HG03108 (cell line): ENCODE data around the gene COX7B2.

Source experiments
- ATAC-seq: cut with Tn5 transposase; IDR thresholded peaks from one replicate; pipeline ENCODE4 v1.9.1; 2021; ENCODE audit warnings: moderate library complexity; ENCODE audit not compliant: unreplicated experiment

COX7B2 gene

DNA sequence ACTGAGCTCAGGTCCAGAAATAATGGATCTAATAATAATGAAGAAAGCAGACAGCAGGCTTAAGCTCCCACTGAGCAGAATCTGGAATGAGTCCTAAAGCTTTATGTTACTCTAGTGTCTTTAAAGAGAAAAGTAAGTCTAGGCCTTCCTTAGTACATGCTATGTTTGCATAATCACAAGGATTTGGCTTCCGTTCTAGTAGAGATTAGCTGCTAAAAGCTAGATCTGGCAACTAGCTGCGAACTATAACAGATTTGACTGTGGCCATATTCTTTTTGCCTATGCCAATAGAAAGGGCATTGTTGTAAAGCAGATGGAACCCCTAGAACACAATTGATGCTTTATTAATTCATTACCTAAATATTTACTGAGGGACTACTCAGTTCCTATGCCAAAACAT, 19.0 kb downstream of the COX7B2 start:
- ATAC-seq = no peak

DNA sequence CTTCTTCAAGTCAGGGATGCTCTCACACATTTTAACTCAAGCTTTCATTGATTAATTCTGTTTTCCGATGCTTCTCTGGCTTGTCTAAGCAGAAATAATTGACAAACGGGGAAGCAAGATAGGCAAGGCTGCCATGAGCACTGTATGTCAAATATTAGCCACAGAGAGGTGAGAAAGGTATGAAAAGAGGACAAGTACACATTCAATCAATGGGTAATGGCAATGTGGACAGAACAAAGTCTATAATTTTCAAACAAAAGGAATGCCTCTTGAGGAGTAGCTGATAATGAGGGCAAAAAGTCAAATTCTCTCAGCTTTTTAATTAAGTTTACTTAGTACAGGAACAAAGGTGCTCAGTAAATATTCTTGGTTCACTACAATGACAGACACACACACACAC, 19.6 kb downstream of the COX7B2 start:
- ATAC-seq = no peak

DNA sequence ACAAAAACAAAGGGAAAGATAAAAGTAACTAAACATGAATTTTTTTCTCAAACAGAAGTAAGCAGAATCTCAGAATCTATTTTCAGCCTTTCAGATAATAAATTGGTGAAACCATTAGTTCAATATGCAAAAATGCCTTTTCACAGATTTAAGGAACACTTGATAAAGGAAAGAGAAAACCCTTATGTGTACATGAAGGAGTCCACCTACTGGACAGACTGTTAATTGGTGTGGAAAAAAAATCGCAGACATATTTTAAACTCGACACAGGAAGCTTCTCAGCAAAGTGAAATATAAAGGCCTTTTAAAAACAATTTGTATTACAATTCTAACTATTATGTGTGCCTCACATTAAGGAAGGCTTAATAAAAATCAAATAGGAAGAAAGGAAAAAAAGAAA, 22.3 kb downstream of the COX7B2 start:
- ATAC-seq = no peak

DNA sequence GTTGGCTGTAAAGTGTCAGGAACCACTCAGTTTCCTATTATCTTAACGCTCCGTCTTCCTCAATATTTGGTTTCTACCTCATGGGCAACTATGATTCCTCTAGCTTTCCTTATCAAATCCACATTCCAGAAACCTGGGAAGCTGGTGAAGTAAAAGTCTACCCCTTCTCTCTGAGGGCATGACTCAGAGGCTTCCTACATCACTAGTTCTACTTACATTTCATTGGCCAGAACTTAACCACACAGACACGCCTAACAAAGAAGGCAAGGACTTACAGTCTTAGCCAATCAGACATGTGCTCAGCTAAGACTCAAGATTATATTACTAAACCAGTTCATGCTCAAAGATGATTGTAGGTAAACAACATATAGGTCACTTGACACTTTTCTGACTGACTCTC, 30.4 kb downstream of the COX7B2 start:
- no peak for ATAC-seq

DNA sequence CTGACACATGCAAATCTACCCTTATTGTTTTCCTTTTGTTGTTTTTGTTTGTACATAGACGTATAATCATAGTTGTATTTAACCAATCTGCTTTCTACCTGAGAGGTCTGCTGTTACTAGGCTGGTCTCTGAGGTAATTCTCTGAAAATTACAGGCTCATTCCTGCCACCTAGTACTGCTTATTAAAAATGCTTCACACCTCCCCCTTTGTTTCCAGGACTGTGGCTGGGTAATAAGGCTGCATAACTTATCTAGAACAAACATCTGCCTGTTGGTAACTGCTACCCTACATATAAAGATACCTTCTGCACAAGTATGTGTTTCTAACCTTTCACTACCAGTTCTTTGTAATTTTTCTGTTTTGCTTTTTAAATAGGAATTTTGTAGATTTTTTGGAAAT, 34.2 kb downstream of the COX7B2 start:
- ATAC-seq = no peak

DNA sequence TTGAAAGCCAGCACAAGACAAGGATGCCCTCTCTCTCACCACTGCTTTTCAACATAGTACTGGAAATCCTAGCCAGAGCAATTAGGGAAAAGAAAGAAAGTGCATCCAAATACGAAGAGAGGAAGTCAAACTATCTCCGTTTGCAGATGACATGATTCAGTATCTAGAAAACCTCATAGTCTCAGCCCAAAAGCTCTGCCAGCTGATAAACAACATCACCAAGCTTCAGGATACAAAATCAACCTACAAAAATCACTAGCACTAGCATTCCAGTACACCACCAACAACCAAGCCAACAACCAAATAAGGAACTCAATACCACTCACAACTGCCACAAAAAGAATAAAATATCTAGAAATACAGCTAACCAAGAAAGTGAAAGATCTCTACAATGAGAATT, 38.6 kb downstream of the COX7B2 start:
- no peak for ATAC-seq

DNA sequence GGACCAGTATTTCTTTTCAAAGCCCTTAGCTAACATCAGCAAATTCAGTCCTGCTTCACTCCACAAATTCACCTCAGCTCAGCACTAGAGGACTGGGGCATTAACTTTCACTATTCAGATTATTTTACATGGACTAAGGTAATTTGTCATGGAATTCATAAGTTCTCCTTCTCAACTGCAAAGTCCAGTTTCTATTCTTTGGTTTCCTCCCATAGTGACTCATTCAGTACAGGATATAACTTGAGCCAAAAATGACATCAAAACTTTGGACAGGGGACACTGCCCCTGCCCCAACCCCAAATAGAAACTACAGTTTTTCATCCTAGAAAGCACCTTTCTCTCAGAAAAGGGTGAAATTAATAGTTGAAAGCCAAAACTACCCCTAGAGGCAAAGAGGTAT, 52.7 kb downstream of the COX7B2 start:
- ATAC-seq = no peak

DNA sequence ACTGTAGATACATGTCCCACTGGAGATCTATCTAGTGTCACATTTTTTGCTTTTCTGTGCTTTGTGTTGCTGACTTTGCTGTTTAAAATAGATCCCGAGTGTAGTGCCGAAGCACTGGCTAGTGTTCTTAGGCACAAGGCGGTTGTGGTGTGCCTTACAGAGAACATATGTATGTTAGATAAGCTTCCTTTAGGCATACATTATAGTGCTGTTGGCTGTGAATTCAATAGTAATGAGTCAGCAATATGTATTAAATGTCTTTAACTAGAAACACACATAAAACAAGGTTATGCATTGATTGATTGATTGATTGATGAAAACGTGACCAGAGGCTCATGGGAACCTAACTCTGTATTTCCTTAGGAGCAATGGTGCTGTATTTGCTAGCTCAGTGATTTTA, 56.2 kb downstream of the COX7B2 start:
- ATAC-seq = no peak

DNA sequence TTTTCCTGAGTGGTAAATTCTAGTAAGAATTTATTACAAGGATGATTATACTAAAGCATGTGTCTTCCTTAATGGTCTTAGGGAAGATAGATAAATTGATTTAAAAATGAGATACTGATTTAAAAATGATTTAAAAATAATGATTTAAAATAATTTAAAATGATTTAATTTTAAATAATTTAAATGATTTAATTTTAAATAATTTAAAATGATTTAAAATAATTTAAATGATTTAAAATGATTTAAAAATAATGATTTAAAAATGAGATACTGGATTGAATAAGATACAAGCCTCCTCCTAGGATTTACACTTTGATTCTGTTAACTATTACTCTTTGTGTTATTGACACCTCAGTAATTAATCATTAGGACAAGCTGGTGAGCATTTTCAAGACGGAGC, 59.0 kb downstream of the COX7B2 start:
- ATAC-seq = no peak

DNA sequence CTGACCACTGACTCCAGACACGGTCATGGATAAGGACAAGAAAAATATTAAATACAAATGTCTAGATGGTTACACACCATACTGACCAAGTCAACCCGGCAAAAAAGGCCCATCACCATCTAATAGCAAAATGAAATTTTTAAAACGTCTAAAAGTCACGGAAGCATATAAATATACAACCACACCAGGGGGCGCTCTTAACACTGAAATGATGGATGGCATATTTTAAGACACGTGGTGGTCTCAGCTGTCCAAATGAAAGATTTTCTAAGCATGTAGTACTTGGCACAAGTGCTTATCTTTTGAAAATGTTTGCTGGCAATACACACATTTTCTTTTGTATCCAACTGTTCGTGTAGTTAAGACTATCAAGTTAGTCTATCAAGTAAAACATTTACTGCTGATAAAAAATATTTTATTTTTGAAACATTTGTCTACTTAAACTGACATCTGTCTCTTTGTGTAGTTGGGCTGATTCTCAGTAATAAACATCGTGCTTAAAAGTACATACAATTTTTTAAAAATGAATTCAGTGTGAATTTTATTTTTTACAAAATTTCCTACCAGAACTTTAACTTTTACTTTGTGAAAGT, 64.6 kb downstream of the COX7B2 start:
- no peak for ATAC-seq

DNA sequence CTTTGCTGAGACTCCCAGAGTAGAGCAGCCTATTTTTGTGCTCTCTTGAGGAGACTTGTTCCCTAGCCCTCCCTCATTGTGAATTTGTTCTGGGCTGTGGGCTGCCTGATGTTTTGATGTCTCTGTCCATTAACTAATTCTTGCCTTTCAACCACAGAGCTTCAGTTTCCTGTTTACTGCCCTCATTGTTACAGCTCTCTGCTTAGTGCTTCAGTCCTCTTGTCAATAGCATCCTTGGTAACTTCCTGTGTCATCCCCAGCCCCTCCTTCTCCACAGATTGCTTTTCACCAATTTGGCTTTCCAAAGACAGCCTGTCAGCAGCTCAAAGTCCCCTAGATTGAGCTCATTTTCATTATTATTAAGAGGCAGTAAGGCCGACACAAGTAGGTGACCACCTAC, 69.9 kb downstream of the COX7B2 start:
- ATAC-seq = no peak

DNA sequence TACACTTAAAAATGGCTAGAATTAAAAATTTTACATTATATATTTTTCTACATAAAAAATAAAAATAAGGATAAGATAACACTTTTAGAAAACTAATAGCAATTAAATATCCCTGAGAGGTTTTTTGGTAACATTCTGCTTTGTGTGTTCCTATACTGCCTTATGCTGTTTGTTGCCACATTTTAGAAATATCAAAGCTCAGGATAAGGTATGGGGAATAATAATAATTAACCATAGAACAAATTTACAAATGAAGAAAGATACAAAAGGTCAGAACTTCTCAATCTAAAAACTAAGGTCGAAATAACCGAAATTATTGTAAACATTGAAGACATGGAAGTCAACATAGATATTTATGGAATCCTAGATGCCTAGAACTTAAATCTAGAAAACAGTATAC, 71.4 kb downstream of the COX7B2 start:
- no peak for ATAC-seq

DNA sequence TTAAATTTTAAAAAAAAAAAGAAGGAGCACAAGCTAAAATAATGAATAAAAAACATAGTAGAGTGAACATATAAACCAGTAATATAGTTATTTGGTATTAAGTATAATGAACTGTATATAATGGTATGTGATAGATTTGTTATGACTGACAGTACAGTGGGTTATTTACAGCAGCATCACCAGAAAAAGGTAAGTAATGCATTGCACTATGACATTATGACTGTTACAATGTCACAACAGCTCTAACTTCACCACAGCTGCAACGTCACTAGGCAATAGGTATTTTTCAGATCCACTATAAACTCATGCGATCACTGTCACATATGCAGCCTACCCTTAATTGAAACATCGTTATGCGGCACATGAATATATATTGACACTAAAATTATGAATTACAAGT, 72.5 kb downstream of the COX7B2 start:
- ATAC-seq = no peak

DNA sequence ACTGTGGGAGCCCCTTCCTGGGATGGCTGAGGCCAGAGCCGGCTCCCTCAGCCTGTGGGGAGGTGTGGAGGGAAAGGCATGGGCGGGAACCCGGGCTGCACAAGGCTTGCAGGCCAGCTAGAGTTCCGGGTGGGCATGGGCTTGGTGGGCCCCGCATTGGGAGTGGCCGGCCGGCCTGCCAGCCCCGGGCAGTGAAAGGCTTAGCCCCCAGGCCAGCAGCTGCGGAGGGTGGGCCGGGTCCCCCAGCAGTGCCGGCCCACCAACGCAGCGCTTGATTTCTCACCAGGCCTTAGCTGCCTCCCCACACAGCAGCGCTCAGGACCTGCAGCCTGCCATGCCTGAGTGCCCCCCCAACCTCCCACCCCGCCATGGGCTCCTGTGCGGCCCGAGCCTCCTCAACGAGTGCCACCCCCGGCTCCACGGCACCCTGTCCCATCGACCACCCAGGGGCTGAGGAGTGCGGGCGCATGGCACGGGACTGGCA, 78.0 kb downstream of the COX7B2 start:
- ATAC-seq = no peak

DNA sequence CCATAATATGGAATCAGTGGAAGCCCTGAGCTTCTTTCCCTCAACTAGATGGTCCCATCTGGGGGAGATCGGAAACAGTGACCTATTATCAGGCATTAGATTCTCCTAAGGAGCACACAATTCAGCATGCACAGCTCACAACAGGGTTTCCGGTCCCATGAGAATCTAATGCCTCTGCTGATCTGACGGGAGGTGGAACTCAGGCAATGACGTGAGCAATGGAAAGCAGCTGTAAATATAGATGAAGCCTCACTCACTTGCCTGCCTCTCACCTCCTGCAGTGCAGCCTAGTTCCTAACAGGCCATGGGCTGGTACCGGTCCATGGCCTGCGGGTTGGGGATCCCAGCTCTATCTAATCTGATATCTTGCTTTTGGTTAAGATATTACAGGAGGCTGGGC, 88.9 kb downstream of the COX7B2 start:
- no peak for ATAC-seq

DNA sequence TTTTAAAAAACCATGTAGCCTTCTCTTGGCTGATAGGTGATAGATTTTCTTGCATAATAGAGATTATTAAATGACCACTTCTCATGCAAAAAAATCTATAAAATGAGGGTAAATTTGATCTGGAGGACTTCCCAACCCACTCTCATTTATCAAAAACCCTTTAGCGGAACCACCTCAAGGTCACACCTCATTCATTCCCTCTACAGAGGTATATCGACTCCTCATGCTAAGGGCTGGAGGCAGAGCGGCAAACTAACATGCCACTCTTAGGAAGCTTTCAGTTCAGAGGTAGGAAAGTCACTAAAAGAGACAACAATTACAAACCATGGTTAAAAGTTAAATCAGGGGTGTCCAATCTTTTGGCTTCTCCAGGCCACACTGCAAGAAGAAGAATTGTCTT, 90.0 kb downstream of the COX7B2 start:
- no peak for ATAC-seq

DNA sequence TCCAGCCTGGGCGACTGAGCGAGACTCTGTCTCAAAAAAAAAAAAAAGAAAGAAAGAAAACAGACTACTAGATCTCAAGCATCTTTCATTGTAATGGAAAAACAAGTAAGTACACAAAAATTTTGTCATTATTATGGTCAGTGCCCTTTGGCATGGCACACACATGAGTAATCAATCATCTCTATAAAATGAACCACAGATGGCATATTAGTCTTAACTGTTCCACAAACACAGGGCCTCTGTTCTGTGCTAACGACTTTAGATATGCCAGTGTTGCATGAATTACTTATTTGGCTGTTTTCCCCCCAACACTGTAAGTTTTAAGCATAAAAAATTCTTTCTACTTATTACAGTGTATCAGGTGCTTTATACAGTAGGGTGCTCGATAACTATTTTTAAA, 90.4 kb downstream of the COX7B2 start:
- ATAC-seq = no peak

DNA sequence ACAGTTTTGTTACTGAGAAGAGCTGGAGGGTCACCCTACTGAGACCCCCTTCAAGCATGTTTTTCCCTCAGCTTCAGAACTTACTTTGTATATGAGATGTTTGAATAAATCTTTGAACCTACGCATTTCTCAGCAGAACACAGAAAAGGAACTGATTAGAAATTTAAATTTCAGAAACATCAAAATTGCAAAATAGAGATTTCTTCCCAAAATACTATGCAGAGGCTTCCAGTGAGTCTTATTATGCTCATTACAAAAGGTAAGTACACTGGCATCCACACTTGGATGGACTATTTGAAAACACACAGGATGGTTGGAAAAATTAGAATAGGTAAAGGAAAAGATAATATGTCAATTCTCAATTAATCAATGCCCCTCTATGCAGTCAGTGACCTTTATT, 91.2 kb downstream of the COX7B2 start:
- no peak for ATAC-seq

DNA sequence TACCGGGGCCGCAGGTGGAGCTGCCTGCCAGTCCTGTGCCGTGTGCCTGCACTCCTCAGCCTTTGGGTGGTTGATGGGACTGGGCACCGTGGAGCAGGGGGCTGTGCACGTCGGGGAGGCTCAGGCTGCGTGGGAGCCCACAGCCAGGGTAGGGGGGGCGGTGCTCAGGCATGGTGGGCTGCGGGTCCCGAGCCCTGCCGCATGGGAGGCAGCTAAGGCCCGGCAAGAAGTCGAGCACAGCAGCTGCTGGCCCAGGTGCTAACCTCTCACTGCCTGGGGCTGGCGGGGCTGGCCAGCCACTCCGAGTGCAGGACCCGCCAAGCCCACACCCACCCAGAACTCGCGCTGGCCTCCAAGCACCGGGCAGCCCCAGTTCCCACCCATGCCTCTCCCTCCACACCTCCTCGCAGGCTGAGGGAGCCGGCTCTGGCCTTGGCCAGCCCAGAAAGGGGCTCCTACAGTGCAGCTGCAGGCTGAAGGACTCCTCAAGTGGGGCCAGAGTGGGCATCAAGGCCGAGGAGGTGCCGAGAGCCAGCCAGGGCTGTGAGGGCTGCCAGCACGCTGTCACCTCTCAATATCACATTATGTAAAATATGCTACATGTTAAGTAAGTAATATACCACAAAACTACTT, 104.1 kb downstream of the COX7B2 start:
- no peak for ATAC-seq

DNA sequence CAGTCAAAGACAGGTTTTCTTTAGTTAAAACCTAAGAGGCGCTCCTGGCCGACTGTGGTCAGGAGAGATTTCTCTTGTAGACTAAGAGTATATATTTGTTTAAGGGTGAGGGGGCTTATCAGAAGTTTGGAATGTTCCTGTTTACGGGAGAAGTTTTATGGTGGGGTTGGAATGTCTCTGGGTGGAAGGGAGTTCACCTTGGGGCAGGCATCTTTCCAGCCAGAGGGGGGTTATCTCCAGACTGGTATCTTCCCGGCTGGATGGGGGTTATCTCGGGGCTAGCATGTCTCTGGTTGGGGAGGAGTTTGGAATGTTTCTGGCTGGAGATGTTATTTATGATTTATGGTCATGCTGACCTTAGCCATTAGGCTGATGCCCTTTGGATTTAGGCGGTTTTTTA, 116.0 kb downstream of the COX7B2 start:
- ATAC-seq = no peak

DNA sequence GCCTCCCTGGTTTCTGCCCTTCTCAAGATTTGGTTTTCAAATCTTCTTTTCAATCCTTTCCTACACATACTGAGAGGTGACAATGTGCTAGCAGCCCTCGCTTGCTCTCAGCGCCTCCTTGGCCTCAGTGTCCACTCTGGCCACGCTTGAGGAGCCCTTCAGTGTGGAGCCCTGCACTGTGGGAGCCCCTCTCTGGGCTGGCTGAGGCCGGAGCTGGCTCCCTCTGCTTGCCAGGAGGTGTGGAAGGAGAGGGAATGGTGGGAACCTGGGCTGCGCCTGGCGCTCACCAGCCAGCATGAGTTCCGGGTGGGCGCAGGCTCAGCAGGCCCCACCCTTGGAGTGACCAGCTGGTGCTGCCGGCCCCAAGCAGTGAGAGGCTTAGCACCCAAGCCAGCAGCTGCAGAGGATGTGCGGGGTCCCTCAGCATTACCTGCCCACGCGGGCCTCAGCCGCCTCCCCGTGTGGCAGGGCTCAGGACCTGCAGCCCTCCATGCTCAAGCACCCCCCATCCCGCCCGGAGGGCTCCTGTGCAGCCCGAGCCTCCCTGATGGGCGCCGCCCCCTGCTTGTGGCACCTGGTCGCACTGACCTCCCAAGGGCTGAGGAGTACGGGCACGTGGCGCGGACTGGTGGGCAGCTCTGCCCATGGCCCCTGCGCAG, 127.5 kb downstream of the COX7B2 start:
- no peak for ATAC-seq

DNA sequence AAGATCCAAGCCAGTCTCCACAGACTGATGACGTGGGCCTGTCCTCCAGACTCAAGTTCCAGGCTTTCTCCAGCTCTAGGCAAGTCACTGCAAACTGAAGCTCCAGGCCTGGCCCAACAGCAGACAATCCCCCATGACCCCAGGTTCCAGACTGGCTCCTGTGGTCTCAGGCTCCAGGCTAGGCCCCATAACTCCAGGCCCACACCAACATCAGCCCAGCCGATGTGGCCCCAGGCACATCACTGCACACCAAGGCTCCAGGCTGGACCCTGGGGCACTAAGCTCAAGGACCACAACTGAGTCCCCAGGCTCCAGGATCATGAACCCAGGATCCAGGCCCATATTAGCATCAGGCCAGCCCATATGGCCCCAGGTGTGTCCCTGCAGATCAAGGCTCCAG, 143.6 kb downstream of the COX7B2 start:
- no peak for ATAC-seq

DNA sequence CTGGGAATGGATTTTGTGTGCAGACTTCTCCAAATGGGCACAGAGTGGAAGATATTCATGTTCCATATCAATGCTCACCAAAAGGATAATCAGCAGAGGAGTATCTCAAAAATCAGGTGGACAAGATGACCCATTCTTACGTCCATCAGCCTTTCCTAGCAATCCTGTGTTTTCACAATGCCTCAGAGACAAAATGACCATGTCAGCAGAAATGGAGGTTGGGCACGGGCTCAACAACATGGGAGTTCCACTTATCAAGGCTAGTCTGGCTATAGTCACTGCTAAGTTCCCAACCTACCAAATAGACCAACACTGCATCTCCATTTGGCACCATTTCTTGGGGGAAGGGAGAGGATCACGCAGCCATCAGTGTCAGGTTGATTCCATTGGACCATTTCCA, 179.0 kb downstream of the COX7B2 start:
- ATAC-seq = no peak
